Stimulated activated naive CD8-positive, alpha-beta T cell treated with anti-CD3 and anti-CD28 coated beads, Interleukin-15, amount 100 ng/mL, for 72 hours (primary cell): ENCODE results near the gene ABCD1.

Experiments used
- ATAC-seq: fragments of 150-1000 bp; cut with Tn5 transposase; 2 replicates; pipeline ENCODE4 v1.10.0; 2021; ENCODE audit warnings: mild to moderate bottlenecking, moderate library complexity
- DNase-seq, 2 donors: peaks; one replicate each; pipeline ENCODE4 v3.0.0; 2021 to 2022
- H3K27ac Mint-ChIP-seq, 2 donors: one replicate each; pipeline ENCODE4 v1.8.0; 2022; ENCODE audit warnings: mild to moderate bottlenecking in 2 of 2, mixed read lengths in 2 of 2, moderate library complexity in 2 of 2
- H3K27me3 Mint-ChIP-seq: one replicate; pipeline ENCODE4 v1.8.0; 2022; ENCODE audit warnings: mixed read lengths
- H3K4me1 Mint-ChIP-seq: one replicate; pipeline ENCODE4 v1.8.0; 2022; ENCODE audit warnings: mild to moderate bottlenecking, mixed read lengths
- H3K4me3 Mint-ChIP-seq, 2 donors: one replicate each; pipeline ENCODE4 v1.8.0; 2022; ENCODE audit warnings: mild to moderate bottlenecking in 2 of 2, mixed read lengths in 2 of 2, moderate library complexity in 1 of 2
- H3K9me3 Mint-ChIP-seq, 2 donors: one replicate each; pipeline ENCODE4 v1.8.0; 2022; ENCODE audit warnings: mixed read lengths in 2 of 2

ABCD1 gene

DNA sequence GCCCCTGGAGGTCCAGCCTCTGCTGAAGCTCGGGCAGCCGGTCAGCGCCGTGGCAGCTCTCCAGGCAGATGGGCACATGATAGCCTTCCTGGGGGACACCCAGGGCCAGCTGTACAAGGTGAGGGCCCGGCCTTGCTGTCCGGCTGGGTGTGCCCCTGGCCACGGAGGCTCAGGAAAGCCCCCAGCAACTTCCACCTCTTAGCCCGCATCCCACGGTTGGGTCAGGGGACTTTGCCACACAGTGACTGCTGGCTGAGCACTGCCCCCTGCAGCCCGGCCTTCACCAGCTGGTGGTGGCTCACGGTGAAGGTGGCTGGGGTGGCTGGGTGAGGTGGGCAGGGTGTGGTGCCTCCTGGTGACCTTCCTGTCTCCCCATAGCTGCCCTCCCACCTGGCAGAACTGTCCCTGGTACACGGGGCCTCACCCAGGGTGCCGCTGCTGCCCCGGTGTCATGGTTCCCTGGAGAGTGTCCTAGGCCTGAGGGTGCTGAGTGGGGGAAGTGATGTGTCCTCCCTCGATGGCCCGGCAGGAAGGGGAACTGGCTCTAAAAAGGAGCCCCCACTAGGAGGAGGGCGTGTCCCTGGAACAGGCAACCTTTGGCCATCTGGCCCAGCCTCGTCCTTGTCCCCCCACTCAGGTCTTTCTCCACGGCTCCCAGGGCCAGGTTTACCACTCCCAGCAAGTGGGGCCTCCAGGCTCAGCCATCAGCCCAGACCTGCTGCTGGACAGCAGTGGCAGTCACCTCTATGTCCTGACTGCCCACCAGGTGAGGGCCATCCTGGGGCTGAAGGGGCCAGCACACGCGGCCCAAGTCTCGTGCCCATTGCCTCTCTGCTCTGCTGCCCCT, 43.9 kb downstream of the ABCD1 start:
- peak overlapping the region; percentile 82 to 90 for H3K27ac Mint-ChIP-seq
- no peaks in the 10 kb centered on the region for H3K9me3 Mint-ChIP-seq
- peak overlapping the region; percentile 26 to 78 for H3K4me3 Mint-ChIP-seq
- DNase-seq (no peak), ATAC-seq (no peak)
- no peaks in the 10 kb centered on the region for H3K27me3 Mint-ChIP-seq
- H3K4me1 Mint-ChIP-seq = peaks cover 31% of the 10 kb centered on the region

GRCh38 chrX:153769158-153769864, 44.7 kb downstream of the ABCD1 start:
- peak overlapping the region in 1 of 2 donors; percentile 63 for H3K27ac Mint-ChIP-seq
- H3K4me3 Mint-ChIP-seq = no peak overlapping the region
- no peaks in the 10 kb centered on the region for H3K27me3 Mint-ChIP-seq
- no peak for DNase-seq
- H3K4me1 Mint-ChIP-seq = peaks cover 23% of the 10 kb centered on the region
- no peaks in the 10 kb centered on the region for H3K9me3 Mint-ChIP-seq
- ATAC-seq = no peak

GRCh38 chrX:153769865-153770600, 45.4 kb downstream of the ABCD1 start:
- ATAC-seq = no peak
- Mint-ChIP-seq H3K27ac (no peak overlapping the region), H3K27me3 (no peaks in the 10 kb centered on the region), H3K4me3 (no peak overlapping the region), H3K9me3 (no peaks in the 10 kb centered on the region), H3K4me1 (peaks cover 23% of the 10 kb centered on the region)
- no peak for DNase-seq

- no peak overlapping the region for H3K4me3 Mint-ChIP-seq
Observed at GRCh38 chrX:153770601-153771414, 46.2 kb downstream of the ABCD1 start.

DNA sequence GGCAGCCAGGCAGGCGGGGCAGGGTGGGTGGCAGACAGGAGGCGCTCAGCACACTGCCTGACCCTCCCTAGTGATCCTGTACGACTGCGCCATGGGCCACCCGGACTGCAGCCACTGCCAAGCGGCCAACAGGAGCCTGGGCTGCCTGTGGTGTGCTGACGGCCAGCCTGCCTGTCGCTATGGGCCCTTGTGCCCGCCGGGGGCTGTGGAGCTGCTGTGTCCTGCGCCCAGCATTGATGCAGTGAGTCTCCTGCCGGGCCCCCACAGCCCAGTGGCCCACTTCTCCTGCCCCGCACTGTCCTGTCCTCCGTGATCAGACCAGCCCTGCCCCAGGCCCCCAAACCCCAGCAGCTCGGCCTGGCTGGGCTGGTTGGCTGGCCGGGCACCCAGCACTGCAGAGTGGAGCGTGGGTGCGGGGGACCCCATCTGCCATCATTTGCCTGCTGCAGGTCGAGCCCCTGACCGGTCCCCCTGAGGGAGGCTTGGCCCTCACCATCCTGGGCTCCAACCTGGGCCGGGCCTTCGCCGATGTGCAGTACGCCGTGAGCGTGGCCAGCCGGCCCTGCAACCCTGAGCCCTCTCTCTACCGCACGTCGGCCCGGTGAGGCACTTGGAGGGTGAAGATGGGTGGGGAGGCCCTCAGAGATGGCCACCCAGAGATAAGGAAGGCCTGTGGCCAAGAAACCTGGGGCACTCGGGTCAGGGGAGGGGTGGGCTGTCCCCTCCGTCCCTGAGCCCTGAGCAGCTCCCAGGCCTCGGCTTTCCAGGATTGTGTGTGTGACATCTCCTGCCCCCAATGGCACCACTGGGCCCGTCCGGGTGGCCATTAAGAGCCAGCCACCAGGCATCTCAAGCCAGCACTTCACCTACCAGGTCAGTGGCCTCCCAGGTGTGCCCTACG, 47.0 kb downstream of the ABCD1 start:
- Mint-ChIP-seq H3K4me1 (peaks cover 15% of the 10 kb centered on the region), H3K9me3 (no peaks in the 10 kb centered on the region), H3K4me3 (no peak overlapping the region), H3K27ac (no peak overlapping the region), H3K27me3 (no peaks in the 10 kb centered on the region)
- no peak for DNase-seq
- no peak for ATAC-seq

More at GRCh38 chrX:153770601-153771414, 46.2 kb downstream of the ABCD1 start:
- Mint-ChIP-seq H3K27me3 (no peaks in the 10 kb centered on the region), H3K4me1 (peaks cover 23% of the 10 kb centered on the region), H3K9me3 (no peaks in the 10 kb centered on the region), H3K27ac (no peak overlapping the region)
- DNase-seq (no peak), ATAC-seq (no peak)

DNA sequence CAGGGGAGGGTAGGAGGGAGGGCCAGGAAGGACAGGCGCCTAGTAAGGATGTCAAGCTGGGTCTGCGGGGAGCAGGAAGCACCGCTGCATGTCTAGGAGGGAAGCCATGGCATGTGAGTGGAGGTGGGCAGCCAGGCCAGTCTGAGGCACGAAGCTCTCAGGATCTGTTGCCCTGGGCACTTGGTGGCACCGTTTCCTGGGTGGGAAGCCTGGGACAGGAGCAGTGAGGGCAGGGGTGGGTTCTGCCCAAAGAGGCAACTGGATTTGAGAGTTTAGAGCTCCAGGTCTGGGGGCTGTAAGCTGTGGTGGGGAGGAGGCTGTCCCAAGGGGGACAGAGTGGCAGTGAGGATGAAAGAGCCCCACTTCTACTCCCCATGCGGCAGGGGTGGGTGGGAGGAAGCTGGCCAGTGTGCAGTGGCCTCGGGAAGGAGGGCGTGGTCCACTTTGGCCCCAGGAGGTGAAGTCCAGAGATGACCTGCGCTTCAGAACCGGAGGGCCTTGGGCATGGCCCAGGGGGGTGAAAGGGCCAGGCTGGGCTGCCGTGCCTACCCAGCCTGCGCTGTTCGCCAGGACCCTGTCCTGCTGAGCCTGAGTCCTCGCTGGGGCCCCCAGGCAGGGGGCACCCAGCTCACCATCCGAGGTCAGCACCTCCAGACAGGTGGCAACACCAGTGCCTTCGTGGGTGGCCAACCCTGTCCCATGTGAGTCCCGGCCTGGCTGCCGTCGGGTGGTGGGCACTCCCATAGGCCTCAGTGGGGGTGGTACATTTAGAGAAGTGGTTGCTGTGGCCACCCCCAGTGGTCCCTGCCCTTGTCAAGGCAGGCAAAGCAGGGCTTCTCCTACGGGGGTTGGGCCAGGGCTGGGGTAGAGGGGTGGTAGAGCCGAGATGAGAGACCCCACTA, 47.9 kb downstream of the ABCD1 start:
- DNase-seq = no peak
- Mint-ChIP-seq H3K9me3 (no peaks in the 10 kb centered on the region), H3K27me3 (no peaks in the 10 kb centered on the region), H3K4me3 (no peak overlapping the region), H3K27ac (no peak overlapping the region), H3K4me1 (peaks cover 10% of the 10 kb centered on the region)
- ATAC-seq = no peak

DNA sequence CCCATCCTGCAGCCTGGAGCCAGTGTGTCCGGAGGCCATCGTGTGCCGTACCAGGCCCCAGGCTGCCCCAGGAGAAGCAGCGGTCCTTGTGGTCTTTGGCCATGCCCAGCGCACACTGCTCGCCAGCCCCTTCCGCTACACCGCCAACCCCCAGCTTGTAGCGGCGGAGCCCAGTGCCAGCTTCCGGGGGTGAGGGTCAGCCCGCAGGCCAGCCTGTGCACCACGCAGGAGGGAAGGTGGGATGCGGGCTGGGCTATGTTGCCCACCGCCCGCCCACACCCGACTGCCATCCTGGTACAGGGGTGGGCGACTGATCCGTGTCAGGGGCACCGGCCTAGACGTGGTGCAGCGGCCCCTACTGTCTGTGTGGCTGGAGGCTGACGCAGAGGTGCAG, 48.6 kb downstream of the ABCD1 start:
- DNase-seq = no peak
- no peak for ATAC-seq
- Mint-ChIP-seq H3K9me3 (no peaks in the 10 kb centered on the region), H3K27ac (no peak overlapping the region), H3K27me3 (no peaks in the 10 kb centered on the region), H3K4me3 (no peak overlapping the region), H3K4me1 (peaks cover 4% of the 10 kb centered on the region)

GRCh38 chrX:153773741-153774575, 49.3 kb downstream of the ABCD1 start:
- no peak for DNase-seq
- no peak overlapping the region for H3K27ac Mint-ChIP-seq
- no peak overlapping the region for H3K4me3 Mint-ChIP-seq
- ATAC-seq = no peak
- no peaks in the 10 kb centered on the region for H3K9me3 Mint-ChIP-seq
- no peaks in the 10 kb centered on the region for H3K27me3 Mint-ChIP-seq
- no peaks in the 10 kb centered on the region for H3K4me1 Mint-ChIP-seq

- DNase-seq = peak in 1 of 2 donors; percentile 4
- Mint-ChIP-seq H3K27me3 (peaks cover 3% of the 10 kb centered on the region), H3K4me1 (peaks cover 1% of the 10 kb centered on the region), H3K9me3 (no peaks in the 10 kb centered on the region), H3K27ac (no peak overlapping the region), H3K4me3 (no peak overlapping the region)
- no peak for ATAC-seq
Observed at GRCh38 chrX:153774576-153775292, 50.1 kb downstream of the ABCD1 start.

- H3K4me1 Mint-ChIP-seq = peaks cover 9% of the 10 kb centered on the region
- H3K27ac Mint-ChIP-seq = no peak overlapping the region
- no peaks in the 10 kb centered on the region for H3K9me3 Mint-ChIP-seq
- DNase-seq (peak in 1 of 2 donors; percentile 6), ATAC-seq (no peak)
- H3K27me3 Mint-ChIP-seq = peaks cover 11% of the 10 kb centered on the region
- H3K4me3 Mint-ChIP-seq = no peak overlapping the region
Observed at GRCh38 chrX:153775293-153776119, 50.9 kb downstream of the ABCD1 start.

GRCh38 chrX:153776120-153776599, 51.5 kb downstream of the ABCD1 start:
- Mint-ChIP-seq H3K4me1 (peaks cover 9% of the 10 kb centered on the region), H3K27me3 (peaks cover 12% of the 10 kb centered on the region), H3K4me3 (no peak overlapping the region), H3K27ac (no peak overlapping the region), H3K9me3 (no peaks in the 10 kb centered on the region)
- ATAC-seq = no peak
- DNase-seq = no peak
